NCI-H1048 (cell line): Measurements from ENCODE around the gene CRB1.
"Not testable (repeated sequence)": the region's sequence is repeated elsewhere in the genome, so short reads cannot be mapped to it uniquely, and the experiment has no call there.

Experiments
- DNase-seq: peaks from one replicate; lab custom pipeline; 2025; lab: John Stamatoyannopoulos, UW

Gene CRB1

GRCh38 chr1:197400522-197400902 is 132.5 kb downstream of the CRB1 start:
- no peak for DNase-seq

GRCh38 chr1:197402189-197402588 is 134.1 kb downstream of the CRB1 start:
- DNase-seq: no peak

- DNase-seq: not testable (repeated sequence)
Measured at GRCh38 chr1:197404774-197405173, 136.7 kb downstream of the CRB1 start.

GRCh38 chr1:197405614-197406013 is 137.6 kb downstream of the CRB1 start:
- not testable (repeated sequence) for DNase-seq

GRCh38 chr1:197413564-197413963 is 145.5 kb downstream of the CRB1 start:
- DNase-seq: no peak

GRCh38 chr1:197415221-197415620 is 147.2 kb downstream of the CRB1 start:
- DNase-seq: no peak

GRCh38 chr1:197418693-197419092 is 150.6 kb downstream of the CRB1 start:
- no peak for DNase-seq

- DNase-seq: no peak
Measured at GRCh38 chr1:197422993-197423392, 154.9 kb downstream of the CRB1 start.

GRCh38 chr1:197424380-197424779 is 156.3 kb downstream of the CRB1 start:
- DNase-seq: no peak

GRCh38 chr1:197429372-197429771 is 161.3 kb downstream of the CRB1 start:
- DNase-seq: no peak

GRCh38 chr1:197435224-197435623 is 167.2 kb downstream of the CRB1 start:
- no peak for DNase-seq

GRCh38 chr1:197437601-197438000 is 169.5 kb downstream of the CRB1 start:
- no peak for DNase-seq

GRCh38 chr1:197438010-197438790 is 170.1 kb downstream of the CRB1 start:
- DNase-seq: no peak

- DNase-seq: no peak
Measured at GRCh38 chr1:197439708-197440280, 171.7 kb downstream of the CRB1 start.

GRCh38 chr1:197440715-197441114 is 172.7 kb downstream of the CRB1 start:
- DNase-seq: no peak

- DNase-seq: no peak
Measured at GRCh38 chr1:197441999-197442414, 174.0 kb downstream of the CRB1 start.

- no peak for DNase-seq
Measured at GRCh38 chr1:197444755-197445154, 176.7 kb downstream of the CRB1 start.

- DNase-seq: no peak
Measured at GRCh38 chr1:197448121-197448779, 180.2 kb downstream of the CRB1 start.

GRCh38 chr1:197451381-197451780 is 183.3 kb downstream of the CRB1 start:
- no peak for DNase-seq

- DNase-seq: no peak
Measured at GRCh38 chr1:197453376-197454058, 185.5 kb downstream of the CRB1 start.

GRCh38 chr1:197462539-197462938 is 194.5 kb downstream of the CRB1 start:
- DNase-seq: no peak

GRCh38 chr1:197463142-197463541 is 195.1 kb downstream of the CRB1 start:
- DNase-seq: no peak

- DNase-seq: no peak
Measured at GRCh38 chr1:197464044-197464443, 196.0 kb downstream of the CRB1 start.
